Lower leg skin (tissue), 4 donors: ENCODE results near the gene OAS1. TPM values are rescaled to one million over a fixed set of nuclear protein-coding genes. Genes with fewer than 3 reads are reported as not detected.

Experiments
- DNase-seq, 2 donors: peaks; one replicate each; pipeline ENCODE4 v3.0.0-alpha.2; 2019; ENCODE audit warnings: low spot score in 2 of 2
- H3K4me3 ChIP-seq: fragments of 200-600 bp; sonication (generic); 2 replicates; pipeline ENCODE4 v1.5.1; 2017; ENCODE audit warnings: mild to moderate bottlenecking, low read depth; ENCODE audit not compliant: poor library complexity, severe bottlenecking
- POLR2A ChIP-seq, 2 donors: fragments of 450-650 bp; IDR thresholded peaks; one replicate each; pipeline ENCODE4 v1.6.1; 2016 to 2017; ENCODE audit warnings: antibody characterized with exemption in 2 of 2, mild to moderate bottlenecking in 1 of 2, moderate library complexity in 1 of 2
- WGBS, 2 donors: methylation state at CpG; one replicate each; pipeline ENCODE4 v1.1.5; 2018; 5-methylcytosine and 5-hydroxymethylcytosine counted together
- intact Hi-C: fragments of 100-400 bp; cut with DNase I; formaldehyde crosslinking; loops from one replicate; pipeline ENCODE4 v1.15.0; 2023; ENCODE audit warnings: low total_unique reads
- total RNA-seq, 4 donors: library from RNA; depleted of rRNA; stranded (reverse); fragments of >200 nt; gene quantifications; one replicate each; pipeline ENCODE4 v1.1.0, GENCODE V29; 2016
- TF ChIP-seq, protein P1 (sequence below), 3 donors: fragments of 450-650 bp; IDR thresholded peaks; one replicate each; pipeline ENCODE4 v1.5.1; 2016; ENCODE audit warnings: antibody characterized with exemption in 3 of 3, mild to moderate bottlenecking in 3 of 3, moderate library complexity in 2 of 3

Gene OAS1
- total RNA-seq = 10 to 100 TPM; 16.2 to 25.2 (median 23.2) TPM

GRCh38 chr12:112906712-112907414 lies at the start of gene OAS1:
OAS1 (plus strand) TSS chr12:112906962; CDS start chr12:112907040, 78 bp downstream.
- intact Hi-C loops = no loop called here
- no peak for TF ChIP-seq POLR2A (IDR thresholded peaks at IDR 0.05)
- TF ChIP-seq, protein P1, sequence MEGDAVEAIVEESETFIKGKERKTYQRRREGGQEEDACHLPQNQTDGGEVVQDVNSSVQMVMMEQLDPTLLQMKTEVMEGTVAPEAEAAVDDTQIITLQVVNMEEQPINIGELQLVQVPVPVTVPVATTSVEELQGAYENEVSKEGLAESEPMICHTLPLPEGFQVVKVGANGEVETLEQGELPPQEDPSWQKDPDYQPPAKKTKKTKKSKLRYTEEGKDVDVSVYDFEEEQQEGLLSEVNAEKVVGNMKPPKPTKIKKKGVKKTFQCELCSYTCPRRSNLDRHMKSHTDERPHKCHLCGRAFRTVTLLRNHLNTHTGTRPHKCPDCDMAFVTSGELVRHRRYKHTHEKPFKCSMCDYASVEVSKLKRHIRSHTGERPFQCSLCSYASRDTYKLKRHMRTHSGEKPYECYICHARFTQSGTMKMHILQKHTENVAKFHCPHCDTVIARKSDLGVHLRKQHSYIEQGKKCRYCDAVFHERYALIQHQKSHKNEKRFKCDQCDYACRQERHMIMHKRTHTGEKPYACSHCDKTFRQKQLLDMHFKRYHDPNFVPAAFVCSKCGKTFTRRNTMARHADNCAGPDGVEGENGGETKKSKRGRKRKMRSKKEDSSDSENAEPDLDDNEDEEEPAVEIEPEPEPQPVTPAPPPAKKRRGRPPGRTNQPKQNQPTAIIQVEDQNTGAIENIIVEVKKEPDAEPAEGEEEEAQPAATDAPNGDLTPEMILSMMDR (IDR thresholded peaks at IDR 0.05) = no peak
- H3K4me3 ChIP-seq = peak within 1 kb of the TSS; percentile 41
- peak in 1 of 2 donors; percentile 48 for DNase-seq
- WGBS, 2 donors = 0 to 5% methylated on average over 4 of the region's 4 CpGs

- TF ChIP-seq, protein P1 (IDR thresholded peaks at IDR 0.05) = no peak
- no peak for TF ChIP-seq POLR2A (IDR thresholded peaks at IDR 0.05)
- intact Hi-C loops = no loop called here
- H3K4me3 ChIP-seq = no peak overlapping the region
- WGBS, 2 donors = 86 to 87% methylated on average over 3 of the region's 3 CpGs
- no peak for DNase-seq
Measured at GRCh38 chr12:112859291-112859690, 47.5 kb upstream of the OAS1 start.

- WGBS, 2 donors = 59 to 60% methylated on average over 5 of the region's 5 CpGs
- no peak overlapping the region for H3K4me3 ChIP-seq
- DNase-seq = no peak
- TF ChIP-seq, protein P1 (IDR thresholded peaks at IDR 0.05) = no peak
- TF ChIP-seq POLR2A (IDR thresholded peaks at IDR 0.05) = no peak
- intact Hi-C loops = no loop called here
Measured at GRCh38 chr12:112860181-112860580, 46.6 kb upstream of the OAS1 start.

GRCh38 chr12:112861284-112861683 lies 45.5 kb upstream of the OAS1 start:
- intact Hi-C loops = no loop called here
- no peak for DNase-seq
- TF ChIP-seq, protein P1 (IDR thresholded peaks at IDR 0.05) = no peak
- no peak overlapping the region for H3K4me3 ChIP-seq
- 83 to 90% methylated on average over 7 of the region's 7 CpGs for WGBS, 2 donors

DNA sequence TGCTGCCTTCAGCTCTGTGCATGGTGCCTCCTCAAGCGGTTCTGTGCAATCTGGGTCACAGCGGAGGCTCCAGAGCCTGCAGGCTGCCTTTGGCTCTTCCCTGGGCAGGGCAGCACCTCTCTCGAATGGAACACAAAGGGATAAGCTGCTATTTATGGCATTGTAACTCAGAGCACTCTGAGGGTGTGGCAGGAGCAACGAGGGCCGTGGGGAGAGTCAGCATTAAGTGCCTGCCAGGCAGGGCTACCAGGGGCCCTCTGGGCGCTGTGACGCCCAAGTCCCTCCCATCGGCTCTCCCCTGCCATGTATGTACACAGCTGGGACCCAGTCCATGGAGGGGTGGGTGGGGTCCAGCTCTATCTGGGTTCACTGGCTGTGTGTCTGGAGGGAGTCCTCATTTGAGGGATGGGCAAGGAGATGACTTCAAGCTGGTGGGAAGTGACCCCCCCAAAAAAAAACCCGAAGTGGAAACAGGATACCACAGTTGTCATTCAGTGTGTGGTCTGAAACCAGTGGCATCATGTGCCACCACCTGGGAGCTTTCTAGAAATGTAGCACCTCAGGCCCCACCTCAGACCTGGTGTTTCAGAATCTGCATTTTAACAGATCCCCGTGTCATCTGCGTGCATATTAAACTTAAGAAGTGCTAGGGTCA lies 44.0 kb upstream of the OAS1 start:
- no peak overlapping the region for H3K4me3 ChIP-seq
- TF ChIP-seq, protein P1 (IDR thresholded peaks at IDR 0.05) = no peak
- TF ChIP-seq POLR2A (IDR thresholded peaks at IDR 0.05) = no peak
- 48 to 49% methylated on average over 9 of the region's 11 CpGs for WGBS, 2 donors
- intact Hi-C loops = no loop called here
- peak in 1 of 2 donors; percentile 45 for DNase-seq
